ENCODE results near the gene TENT4A.

Gene TENT4A

DNA sequence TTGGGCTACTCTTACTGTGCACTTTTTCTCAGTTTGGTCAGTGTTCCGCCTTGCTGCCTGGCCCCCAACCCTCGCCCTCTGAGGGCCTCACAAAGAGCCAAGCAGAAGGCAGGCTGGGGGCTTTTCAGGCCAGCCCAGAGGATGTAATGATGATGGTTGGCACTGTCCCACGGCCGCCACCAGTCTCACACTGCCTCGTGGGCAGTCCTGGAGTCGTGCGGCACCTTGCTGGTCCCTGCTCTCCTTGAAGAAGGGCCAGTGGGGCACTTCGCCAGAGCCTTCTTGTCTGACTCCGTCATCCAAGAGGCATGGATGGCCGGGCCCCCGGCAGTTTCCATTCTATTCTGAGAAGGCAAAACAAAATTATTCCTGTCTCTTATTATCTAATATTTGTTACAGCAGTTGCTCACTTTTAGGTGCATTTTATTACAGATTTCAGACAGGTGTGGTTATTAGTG, 21.0 kb downstream of the TENT4A start:
- H3K36me3 ChIP-seq (replicated peaks): peaks cover 13% of the 10 kb centered on the region
- no peaks in the 10 kb centered on the region for H3K9me3 ChIP-seq
- H3K4me3 ChIP-seq: no peak overlapping the region
- no peaks in the 10 kb centered on the region for H3K27me3 ChIP-seq (ENCODE audit: low read depth)
- H3K4me1 ChIP-seq: peaks cover 3% of the 10 kb centered on the region; the same call in 1 of the 2 replicates
- in situ Hi-C loops (cut with MboI; ENCODE audit: low sequenced_read_pairs): loop anchor here (25.0 kb wide), 1 partner anchor 1272 kb away; no protein-coding TSS in a partner anchor
- DNase-seq (ENCODE audit: low spot score in 2 of 2): no peak

DNA sequence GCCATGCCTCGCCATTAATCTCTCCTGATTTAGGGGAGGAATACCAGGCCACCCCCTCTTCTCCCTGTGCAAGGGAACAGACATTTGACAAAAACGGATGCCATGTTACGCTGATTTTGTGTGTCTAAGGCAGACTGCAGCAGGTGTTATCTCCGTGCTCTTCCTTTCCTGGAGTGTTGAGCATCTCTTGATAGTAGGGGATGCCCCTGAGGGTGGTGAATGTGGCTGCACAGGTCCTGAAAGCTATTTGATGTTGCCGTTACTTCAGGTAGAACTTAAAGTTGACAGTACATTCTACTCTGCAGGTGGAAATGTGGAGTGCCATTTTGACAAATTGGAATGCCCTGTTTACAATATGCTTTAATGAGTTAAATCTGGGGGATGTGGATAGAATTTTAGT, 21.5 kb downstream of the TENT4A start:
- DNase-seq (ENCODE audit: low spot score in 2 of 2): no peak
- Histone ChIP-seq H3K9me3 (no peaks in the 10 kb centered on the region), H3K4me3 (no peak overlapping the region), H3K27me3 (ENCODE audit: low read depth) (no peaks in the 10 kb centered on the region), H3K36me3 (replicated peaks) (peaks cover 18% of the 10 kb centered on the region), H3K4me1 (peaks cover 3% of the 10 kb centered on the region; the same call in 1 of the 2 replicates)
- in situ Hi-C loops (cut with MboI; ENCODE audit: low sequenced_read_pairs): loop anchor here (25.0 kb wide), 1 partner anchor 1272 kb away; no protein-coding TSS in a partner anchor

- peaks cover 3% of the 10 kb centered on the region; the same call in 1 of the 2 replicates for H3K4me1 ChIP-seq
- no peaks in the 10 kb centered on the region for H3K27me3 ChIP-seq (ENCODE audit: low read depth)
- peaks cover 31% of the 10 kb centered on the region for H3K36me3 ChIP-seq (replicated peaks)
- no peak overlapping the region for H3K4me3 ChIP-seq
- in situ Hi-C loops (cut with MboI; ENCODE audit: low sequenced_read_pairs): loop anchor here (25.0 kb wide), 1 partner anchor 1274 kb away; no protein-coding TSS in a partner anchor
- DNase-seq (ENCODE audit: low spot score in 2 of 2): no peak
- no peaks in the 10 kb centered on the region for H3K9me3 ChIP-seq
Observed at GRCh38 chr5:6736106-6736505, 22.9 kb downstream of the TENT4A start.

GRCh38 chr5:6736524-6737042, 23.4 kb downstream of the TENT4A start:
- in situ Hi-C loops (cut with MboI; ENCODE audit: low sequenced_read_pairs): loop anchor here (25.0 kb wide), 1 partner anchor 1274 kb away; no protein-coding TSS in a partner anchor
- H3K4me1 ChIP-seq: peaks cover 3% of the 10 kb centered on the region; the same call in 1 of the 2 replicates

DNA sequence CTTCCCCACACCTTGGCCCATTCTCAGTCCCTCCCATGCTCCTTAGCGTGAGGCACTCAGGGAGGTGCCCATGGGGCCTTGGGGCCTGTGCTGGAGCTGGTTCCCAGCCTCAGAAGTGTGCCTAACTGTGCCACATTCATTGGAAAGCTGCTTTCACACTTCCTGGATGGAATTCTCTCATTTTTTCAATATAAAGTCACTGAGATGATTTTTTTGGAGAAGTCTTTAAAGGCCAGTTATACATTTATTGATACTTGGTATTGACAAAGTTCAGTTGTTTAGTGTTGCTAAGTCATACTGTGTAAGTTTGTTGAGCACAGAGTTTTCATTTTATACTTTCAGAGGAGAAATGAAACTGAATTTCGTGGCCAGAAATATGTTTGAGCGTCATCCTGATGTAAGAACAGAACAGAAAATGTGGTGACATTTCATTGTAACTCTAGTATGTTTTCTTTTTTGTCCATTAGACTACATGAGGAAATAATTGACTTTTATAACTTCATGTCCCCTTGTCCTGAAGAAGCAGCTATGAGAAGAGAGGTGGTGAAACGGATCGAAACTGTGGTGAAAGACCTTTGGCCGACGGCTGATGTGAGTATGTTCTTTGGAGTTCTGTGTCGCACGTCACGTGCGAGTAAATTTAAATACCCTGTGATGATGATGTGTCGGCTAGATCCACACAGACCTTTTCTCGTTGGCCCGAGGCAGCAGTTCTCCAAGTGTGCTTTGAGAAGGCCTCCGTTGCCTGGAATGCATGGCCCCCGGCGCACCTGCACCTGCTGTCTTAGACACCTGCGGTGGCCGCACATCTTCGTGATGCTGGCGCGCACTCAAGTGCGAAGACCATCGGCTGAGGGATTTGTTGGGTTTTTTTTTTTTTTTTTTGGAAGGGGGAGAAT, 24.1 kb downstream of the TENT4A start:
- no peaks in the 10 kb centered on the region for H3K27me3 ChIP-seq (ENCODE audit: low read depth)
- no peak for DNase-seq (ENCODE audit: low spot score in 2 of 2)
- no peaks in the 10 kb centered on the region; the same call in 1 of the 2 replicates for H3K4me1 ChIP-seq
- H3K9me3 ChIP-seq: no peaks in the 10 kb centered on the region
- H3K36me3 ChIP-seq (replicated peaks): peaks cover 41% of the 10 kb centered on the region
- no peak overlapping the region for H3K4me3 ChIP-seq
- in situ Hi-C loops (cut with MboI; ENCODE audit: low sequenced_read_pairs): loop anchor here (25.0 kb wide), 1 partner anchor 1275 kb away; no protein-coding TSS in a partner anchor

More at GRCh38 chr5:6736524-6737042, 23.4 kb downstream of the TENT4A start:
- Histone ChIP-seq H3K4me3 (no peak overlapping the region), H3K36me3 (replicated peaks) (peaks cover 35% of the 10 kb centered on the region), H3K27me3 (ENCODE audit: low read depth) (no peaks in the 10 kb centered on the region), H3K9me3 (no peaks in the 10 kb centered on the region)
- DNase-seq (ENCODE audit: low spot score in 2 of 2): no peak

- no peak overlapping the region for H3K4me3 ChIP-seq
- no peaks in the 10 kb centered on the region for H3K27me3 ChIP-seq (ENCODE audit: low read depth)
- no peak for DNase-seq (ENCODE audit: low spot score in 2 of 2)
- in situ Hi-C loops (cut with MboI; ENCODE audit: low sequenced_read_pairs): loop anchor here (10.0 to 25.0 kb wide), 2 partner anchors 365 to 1277 kb away; partner anchors contain the start of gene MED10
- no peaks in the 10 kb centered on the region for H3K9me3 ChIP-seq
- H3K4me1 ChIP-seq: no peaks in the 10 kb centered on the region
- peaks cover 58% of the 10 kb centered on the region for H3K36me3 ChIP-seq (replicated peaks)
Observed at GRCh38 chr5:6739603-6740002, 26.4 kb downstream of the TENT4A start.

- Histone ChIP-seq H3K27me3 (ENCODE audit: low read depth) (no peaks in the 10 kb centered on the region), H3K36me3 (replicated peaks) (peaks cover 67% of the 10 kb centered on the region), H3K4me1 (no peaks in the 10 kb centered on the region), H3K9me3 (no peaks in the 10 kb centered on the region), H3K4me3 (no peak overlapping the region)
- no peak for DNase-seq (ENCODE audit: low spot score in 2 of 2)
- in situ Hi-C loops (cut with MboI; ENCODE audit: low sequenced_read_pairs): loop anchor here (10.0 to 25.0 kb wide), 2 partner anchors 366 to 1278 kb away; partner anchors contain the start of gene MED10
Observed at GRCh38 chr5:6740586-6741150, 27.4 kb downstream of the TENT4A start.

DNA sequence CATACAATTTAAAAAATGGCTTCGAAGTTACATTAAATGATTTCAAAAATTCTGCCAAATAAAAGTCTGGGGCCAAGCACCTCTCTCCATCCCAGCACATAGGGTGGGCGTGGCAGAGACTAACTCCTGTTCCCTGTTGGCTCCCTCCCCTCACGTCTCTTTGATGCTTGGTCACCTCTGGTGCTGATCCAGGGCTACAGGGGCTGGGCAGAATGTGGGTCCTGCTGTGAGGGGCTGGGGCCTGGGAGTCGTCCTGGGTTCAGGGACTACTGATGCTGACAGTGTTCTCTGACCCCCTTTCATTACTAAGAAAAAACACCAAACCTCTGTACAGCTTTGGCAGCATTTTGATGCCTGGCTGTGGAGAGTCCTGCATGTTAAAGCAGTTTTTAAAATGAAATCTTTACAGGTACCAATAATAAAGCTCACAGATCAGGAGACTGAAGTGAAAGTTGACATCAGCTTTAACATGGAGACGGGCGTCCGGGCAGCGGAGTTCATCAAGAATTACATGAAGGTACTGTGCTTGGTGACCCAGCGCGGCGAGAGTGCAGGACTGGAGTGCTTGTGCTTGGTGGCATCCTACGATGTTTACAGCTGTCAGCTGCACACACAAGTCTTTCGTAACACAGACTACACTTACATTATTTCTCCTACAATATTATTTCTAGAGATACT, 29.0 kb downstream of the TENT4A start:
- no peaks in the 10 kb centered on the region for H3K9me3 ChIP-seq
- in situ Hi-C loops (cut with MboI; ENCODE audit: low sequenced_read_pairs): loop anchor here (10.0 to 25.0 kb wide), 2 partner anchors 367 to 1280 kb away; partner anchors contain the start of gene MED10
- H3K4me1 ChIP-seq: no peaks in the 10 kb centered on the region
- DNase-seq (ENCODE audit: low spot score in 2 of 2): no peak
- H3K36me3 ChIP-seq (replicated peaks): peaks cover 81% of the 10 kb centered on the region
- no peak overlapping the region for H3K4me3 ChIP-seq
- no peaks in the 10 kb centered on the region for H3K27me3 ChIP-seq (ENCODE audit: low read depth)

GRCh38 chr5:6743161-6743560, 29.9 kb downstream of the TENT4A start:
- H3K36me3 ChIP-seq (replicated peaks): peaks cover 83% of the 10 kb centered on the region
- H3K9me3 ChIP-seq: no peaks in the 10 kb centered on the region
- H3K27me3 ChIP-seq (ENCODE audit: low read depth): no peaks in the 10 kb centered on the region
- H3K4me3 ChIP-seq: no peak overlapping the region
- in situ Hi-C loops (cut with MboI; ENCODE audit: low sequenced_read_pairs): loop anchor here (10.0 to 25.0 kb wide), 2 partner anchors 368 to 1281 kb away; partner anchors contain the start of gene MED10
- DNase-seq (ENCODE audit: low spot score in 2 of 2): no peak
- H3K4me1 ChIP-seq: no peaks in the 10 kb centered on the region

DNA sequence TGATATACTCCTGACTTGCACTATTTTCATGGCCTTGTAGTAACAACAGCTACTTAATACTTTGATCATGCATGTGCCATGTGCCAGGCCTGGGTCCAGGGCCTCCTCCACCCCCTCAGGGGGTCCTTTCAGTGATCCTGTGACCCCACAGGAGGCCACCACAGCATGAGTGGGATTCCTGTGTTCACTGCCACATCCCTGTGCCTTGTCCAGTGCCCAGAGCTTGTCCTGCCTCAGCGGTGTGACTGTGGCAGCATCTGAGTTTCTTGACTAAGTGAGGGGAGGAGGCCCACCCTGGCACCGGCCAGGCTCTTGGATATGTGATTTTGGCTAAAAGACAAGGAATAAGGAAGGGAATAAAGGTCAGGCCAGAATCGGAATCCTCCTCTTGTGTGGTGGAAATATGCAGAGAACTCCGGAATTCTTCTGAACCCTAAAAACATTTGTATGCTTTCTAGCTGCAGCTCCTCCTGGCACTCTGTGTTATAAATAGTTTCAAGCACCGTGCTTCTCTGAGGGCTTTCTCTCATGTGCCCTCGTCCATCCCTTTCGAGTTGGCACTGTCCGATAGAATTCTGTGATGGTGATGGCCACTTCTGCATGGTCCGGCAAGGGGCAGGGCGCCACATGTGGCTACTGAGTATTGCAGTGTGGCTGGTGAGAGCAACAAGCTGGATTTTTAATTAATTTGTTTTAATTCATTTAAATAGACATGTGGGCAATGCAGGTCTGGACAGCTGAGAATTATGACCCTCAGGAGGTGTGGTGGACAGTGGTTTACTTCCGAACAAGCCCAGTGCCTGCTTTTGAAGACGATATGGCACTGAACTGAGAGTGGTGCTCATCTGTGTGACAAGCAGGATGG, 31.8 kb downstream of the TENT4A start:
- Histone ChIP-seq H3K27me3 (ENCODE audit: low read depth) (no peaks in the 10 kb centered on the region), H3K4me3 (no peak overlapping the region), H3K36me3 (replicated peaks) (peaks cover 79% of the 10 kb centered on the region), H3K4me1 (no peaks in the 10 kb centered on the region), H3K9me3 (no peaks in the 10 kb centered on the region)
- in situ Hi-C loops (cut with MboI; ENCODE audit: low sequenced_read_pairs): loop anchor here (10.0 to 25.0 kb wide), 2 partner anchors 370 to 1283 kb away; partner anchors contain the start of gene MED10
- DNase-seq (ENCODE audit: low spot score in 2 of 2): no peak

DNA sequence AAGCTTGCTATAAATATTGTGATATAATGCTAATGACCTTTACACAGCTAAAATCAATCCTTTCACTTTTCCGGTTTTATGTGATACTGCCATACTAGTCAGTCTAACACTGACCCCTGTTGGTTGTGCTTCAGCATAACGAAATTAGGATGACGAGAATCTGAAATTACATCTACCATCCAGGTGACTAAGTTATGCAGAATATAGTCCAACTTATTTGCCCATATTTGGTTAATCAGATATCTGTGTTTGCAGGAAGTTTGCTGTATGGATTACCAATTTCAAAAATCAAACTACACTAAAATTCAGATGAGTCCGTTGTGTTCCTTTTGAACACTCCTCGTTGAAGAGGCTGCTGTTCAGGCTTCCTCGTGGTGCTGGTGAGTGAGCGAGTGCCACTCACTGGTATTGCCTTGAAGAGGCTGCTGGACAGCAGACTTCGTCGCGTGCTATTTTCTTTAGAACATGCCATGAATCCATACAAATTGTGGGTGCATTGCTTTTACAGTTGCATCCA, 32.5 kb downstream of the TENT4A start:
- no peaks in the 10 kb centered on the region for H3K27me3 ChIP-seq (ENCODE audit: low read depth)
- no peak overlapping the region for H3K4me3 ChIP-seq
- H3K4me1 ChIP-seq: no peaks in the 10 kb centered on the region
- H3K9me3 ChIP-seq: no peaks in the 10 kb centered on the region
- in situ Hi-C loops (cut with MboI; ENCODE audit: low sequenced_read_pairs): loop anchor here (10.0 to 25.0 kb wide), 2 partner anchors 371 to 1283 kb away; partner anchors contain the start of gene MED10
- peak in 1 of 2 experiments; percentile 35 for DNase-seq (ENCODE audit: low spot score in 2 of 2)
- peaks cover 77% of the 10 kb centered on the region for H3K36me3 ChIP-seq (replicated peaks)

GRCh38 chr5:6746244-6746643, 33.0 kb downstream of the TENT4A start:
- H3K27me3 ChIP-seq (ENCODE audit: low read depth): no peaks in the 10 kb centered on the region
- H3K36me3 ChIP-seq (replicated peaks): peaks cover 78% of the 10 kb centered on the region
- no peak for DNase-seq (ENCODE audit: low spot score in 2 of 2)
- in situ Hi-C loops (cut with MboI; ENCODE audit: low sequenced_read_pairs): loop anchor here (10.0 to 25.0 kb wide), 2 partner anchors 371 to 1284 kb away; partner anchors contain the start of gene MED10
- no peaks in the 10 kb centered on the region for H3K9me3 ChIP-seq
- H3K4me1 ChIP-seq: no peaks in the 10 kb centered on the region
- H3K4me3 ChIP-seq: no peak overlapping the region
